ENCODE results near the gene DENND5B. TPM values are rescaled to one million over a fixed set of nuclear protein-coding genes. Genes with fewer than 3 reads are reported as not detected.
"Not testable (repeated sequence)": the region's sequence is repeated elsewhere in the genome, so short reads cannot be mapped to it uniquely, and the experiment has no call there.

DENND5B gene
- total RNA-seq, 1 donor from 2014 or later, result 42.9 TPM

DNA sequence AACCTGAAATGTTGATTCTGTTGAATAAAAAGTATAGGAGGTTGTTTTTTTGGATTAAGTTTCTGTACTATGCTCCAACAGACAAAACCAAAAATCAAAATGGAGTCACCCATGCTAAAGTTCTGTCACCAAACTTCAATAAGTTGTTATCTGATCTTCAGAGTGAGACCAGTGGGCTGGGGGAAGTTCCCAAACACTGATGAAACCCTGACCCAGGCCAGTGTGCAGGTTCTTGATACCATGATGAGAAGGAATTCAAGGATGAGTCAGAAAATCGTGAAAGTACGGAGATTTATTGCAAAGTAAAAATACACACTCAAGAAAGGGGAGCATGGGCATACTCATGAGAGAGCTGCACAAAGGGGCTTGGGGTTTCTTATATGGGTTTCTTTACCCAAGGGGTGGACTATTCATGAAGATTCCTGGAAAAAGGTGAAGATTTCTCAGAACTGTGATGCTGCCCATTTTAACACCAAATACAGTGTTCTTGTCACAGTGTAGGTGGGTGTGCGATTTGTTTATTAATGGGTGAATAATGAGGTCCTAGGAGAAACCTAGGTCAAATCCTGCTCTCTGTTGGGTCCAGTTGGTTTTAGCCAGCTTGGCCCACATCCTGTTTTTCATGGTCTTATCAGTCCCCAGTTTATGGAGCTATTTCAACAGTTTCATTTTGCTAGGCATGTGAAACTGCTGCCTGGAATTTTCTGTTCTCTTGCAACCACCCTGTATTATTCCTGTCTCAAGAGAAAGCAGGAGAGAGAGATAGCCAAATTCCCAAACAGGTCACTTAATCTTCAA is 27.5 kb upstream of the DENND5B start:
- Histone ChIP-seq H3K4me1 (peaks cover 10% of the 10 kb centered on the region), H3K27me3 (ENCODE audit: low read depth) (no peaks in the 10 kb centered on the region), H3K9me3 (replicated peaks) (no peaks in the 10 kb centered on the region), H3K36me3 (no peaks in the 10 kb centered on the region), H3K4me3 (no peak overlapping the region), H3K27ac (replicated peaks) (peak overlapping the region; percentile 16)
- intact Hi-C loops (cut with micrococcal nuclease), result no loop called here
- no peak for DNase-seq
- TF ChIP-seq, protein P1, sequence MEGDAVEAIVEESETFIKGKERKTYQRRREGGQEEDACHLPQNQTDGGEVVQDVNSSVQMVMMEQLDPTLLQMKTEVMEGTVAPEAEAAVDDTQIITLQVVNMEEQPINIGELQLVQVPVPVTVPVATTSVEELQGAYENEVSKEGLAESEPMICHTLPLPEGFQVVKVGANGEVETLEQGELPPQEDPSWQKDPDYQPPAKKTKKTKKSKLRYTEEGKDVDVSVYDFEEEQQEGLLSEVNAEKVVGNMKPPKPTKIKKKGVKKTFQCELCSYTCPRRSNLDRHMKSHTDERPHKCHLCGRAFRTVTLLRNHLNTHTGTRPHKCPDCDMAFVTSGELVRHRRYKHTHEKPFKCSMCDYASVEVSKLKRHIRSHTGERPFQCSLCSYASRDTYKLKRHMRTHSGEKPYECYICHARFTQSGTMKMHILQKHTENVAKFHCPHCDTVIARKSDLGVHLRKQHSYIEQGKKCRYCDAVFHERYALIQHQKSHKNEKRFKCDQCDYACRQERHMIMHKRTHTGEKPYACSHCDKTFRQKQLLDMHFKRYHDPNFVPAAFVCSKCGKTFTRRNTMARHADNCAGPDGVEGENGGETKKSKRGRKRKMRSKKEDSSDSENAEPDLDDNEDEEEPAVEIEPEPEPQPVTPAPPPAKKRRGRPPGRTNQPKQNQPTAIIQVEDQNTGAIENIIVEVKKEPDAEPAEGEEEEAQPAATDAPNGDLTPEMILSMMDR (IDR thresholded peaks at IDR 0.05; ENCODE audit: borderline replicate concordance), result no peak

DNA sequence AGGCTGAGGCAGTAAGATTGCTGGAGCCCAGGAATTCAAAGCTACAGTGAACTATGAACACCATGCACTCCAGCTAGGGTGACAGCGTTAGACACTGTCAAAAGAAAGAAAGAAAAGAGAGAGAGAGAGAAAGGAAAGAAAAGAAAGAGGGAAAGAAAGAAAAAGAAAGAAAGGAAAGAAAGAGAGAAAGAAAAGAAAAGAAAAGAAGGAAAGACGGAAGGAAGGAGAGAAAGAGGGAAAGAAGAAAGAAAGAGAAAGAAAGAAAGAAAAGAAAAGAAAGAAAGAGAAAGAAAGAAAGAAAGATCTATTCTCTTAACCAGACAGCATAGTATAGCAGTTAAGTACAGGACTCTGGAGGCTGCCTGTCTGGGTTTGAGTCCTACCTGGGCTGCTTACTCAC is 21.9 kb upstream of the DENND5B start:
- TF ChIP-seq, protein P1 (IDR thresholded peaks at IDR 0.05; ENCODE audit: borderline replicate concordance), result no peak
- H3K27ac ChIP-seq (replicated peaks), result no peak overlapping the region
- H3K36me3 ChIP-seq, result no peaks in the 10 kb centered on the region
- H3K9me3 ChIP-seq (replicated peaks), result peaks cover 21% of the 10 kb centered on the region
- no peaks in the 10 kb centered on the region for H3K27me3 ChIP-seq (ENCODE audit: low read depth)
- DNase-seq, result no peak
- no peaks in the 10 kb centered on the region for H3K4me1 ChIP-seq
- no peak overlapping the region for H3K4me3 ChIP-seq
- intact Hi-C loops (cut with micrococcal nuclease), result no loop called here

DNA sequence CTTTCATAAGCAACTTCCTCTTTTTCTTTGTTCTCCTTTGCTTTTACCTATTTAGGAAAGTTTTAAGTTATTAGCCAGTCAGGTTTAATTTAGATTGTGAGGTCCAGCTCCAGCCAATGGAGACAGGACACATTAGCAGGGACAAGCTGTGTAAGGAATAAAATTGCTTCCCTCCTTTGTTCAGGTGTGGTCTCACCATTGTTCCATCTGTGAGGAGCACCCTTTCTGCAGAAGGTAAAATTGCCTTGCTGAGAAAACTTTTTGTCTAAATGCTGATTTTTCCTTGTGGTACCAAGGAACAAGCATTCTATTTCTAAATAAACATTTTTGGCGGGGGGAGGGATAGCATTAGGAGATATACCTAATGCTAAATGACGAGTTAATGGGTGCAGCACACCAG is 17.4 kb upstream of the DENND5B start:
- H3K36me3 ChIP-seq; intact Hi-C loops (cut with micrococcal nuclease); DNase-seq; H3K27me3 ChIP-seq (ENCODE audit: low read depth); H3K27ac ChIP-seq (replicated peaks); H3K4me3 ChIP-seq: not testable (repeated sequence)
- H3K9me3 ChIP-seq (replicated peaks), result peaks cover 28% of the 10 kb centered on the region
- peaks cover 13% of the 10 kb centered on the region for H3K4me1 ChIP-seq

DNA sequence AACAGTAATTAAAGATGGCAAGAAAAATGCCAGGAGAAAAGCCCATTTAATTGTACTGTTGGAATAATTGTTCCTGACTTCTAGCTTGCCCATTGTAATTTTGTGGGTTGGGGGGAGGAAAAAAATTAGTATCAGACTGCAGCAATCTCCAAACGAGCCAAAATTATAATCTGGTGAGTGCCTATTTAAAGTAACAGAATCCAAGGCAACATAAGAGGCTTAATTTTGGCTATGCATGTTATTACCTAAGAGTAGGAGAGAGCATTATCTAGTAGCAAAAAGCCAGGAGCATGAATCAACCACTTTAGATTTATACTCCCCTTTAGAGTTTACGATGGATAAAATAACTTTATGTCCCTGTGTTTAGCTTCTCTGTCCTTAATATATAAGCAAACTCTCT is 14.6 kb upstream of the DENND5B start:
- no peaks in the 10 kb centered on the region for H3K27me3 ChIP-seq (ENCODE audit: low read depth)
- peaks cover 28% of the 10 kb centered on the region for H3K9me3 ChIP-seq (replicated peaks)
- H3K4me3 ChIP-seq, result no peak overlapping the region
- DNase-seq, result no peak
- H3K27ac ChIP-seq (replicated peaks), result peak overlapping the region; percentile 60
- intact Hi-C loops (cut with micrococcal nuclease), result no loop called here
- H3K36me3 ChIP-seq, result no peaks in the 10 kb centered on the region
- peaks cover 13% of the 10 kb centered on the region for H3K4me1 ChIP-seq
- TF ChIP-seq, protein P1 (IDR thresholded peaks at IDR 0.05; ENCODE audit: borderline replicate concordance), result no peak

DNA sequence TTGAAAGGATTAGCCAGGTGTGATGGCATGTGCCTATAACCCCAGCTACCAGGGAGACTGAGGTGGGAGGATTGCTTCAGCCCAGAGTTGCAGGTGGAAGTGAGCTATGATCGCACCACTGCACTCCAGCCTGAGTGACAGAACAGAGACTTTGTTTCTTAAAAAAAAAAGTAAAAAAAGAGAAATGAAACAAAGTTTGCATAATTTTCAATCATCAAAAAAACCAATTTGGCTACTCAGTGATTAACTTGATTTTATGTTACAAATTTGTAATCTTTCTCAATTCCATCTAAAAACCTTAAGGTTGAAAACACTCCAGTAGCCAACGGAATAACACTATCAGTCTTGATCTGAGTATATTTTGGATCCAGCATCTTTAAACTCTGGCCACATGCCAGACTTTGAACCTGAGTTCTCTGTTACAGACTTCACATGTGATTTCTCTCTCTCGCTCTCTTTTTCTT is 12.6 kb upstream of the DENND5B start:
- no peaks in the 10 kb centered on the region for H3K27me3 ChIP-seq (ENCODE audit: low read depth)
- no peak overlapping the region for H3K4me3 ChIP-seq
- DNase-seq, result no peak
- TF ChIP-seq, protein P1 (IDR thresholded peaks at IDR 0.05; ENCODE audit: borderline replicate concordance), result no peak
- H3K4me1 ChIP-seq, result peaks cover 13% of the 10 kb centered on the region
- H3K36me3 ChIP-seq, result no peaks in the 10 kb centered on the region
- intact Hi-C loops (cut with micrococcal nuclease), result no loop called here
- H3K9me3 ChIP-seq (replicated peaks), result peaks cover 15% of the 10 kb centered on the region
- no peak overlapping the region for H3K27ac ChIP-seq (replicated peaks)

DNA sequence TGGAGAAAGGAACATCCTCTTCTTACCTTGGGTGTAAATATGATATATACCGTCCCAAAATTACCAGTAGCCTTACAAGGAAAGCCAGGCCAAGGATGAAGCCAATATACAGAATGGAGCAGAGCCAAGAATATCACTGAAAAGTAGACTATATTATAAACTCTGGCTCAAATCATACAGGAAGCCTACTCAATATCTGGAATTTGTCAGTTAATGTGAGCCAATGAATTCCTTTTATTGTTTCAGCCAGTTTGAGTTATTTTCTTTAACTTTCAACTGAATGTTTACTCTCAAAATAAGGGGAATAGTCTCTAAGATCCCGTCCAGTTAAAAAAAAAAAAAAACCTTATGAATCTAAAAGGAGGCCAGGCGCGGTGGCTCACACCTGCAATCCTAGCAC is 9.8 kb upstream of the DENND5B start:
- TF ChIP-seq, protein P1 (IDR thresholded peaks at IDR 0.05; ENCODE audit: borderline replicate concordance), result no peak
- Histone ChIP-seq H3K27ac (replicated peaks) (no peak overlapping the region), H3K27me3 (ENCODE audit: low read depth) (no peaks in the 10 kb centered on the region), H3K4me3 (no peak overlapping the region), H3K9me3 (replicated peaks) (no peaks in the 10 kb centered on the region), H3K4me1 (peaks cover 9% of the 10 kb centered on the region), H3K36me3 (no peaks in the 10 kb centered on the region)
- DNase-seq, result no peak
- intact Hi-C loops (cut with micrococcal nuclease), result no loop called here
